ENCODE data around the gene ST6GALNAC6. TPM values are rescaled to one million over a fixed set of nuclear protein-coding genes. Genes with fewer than 3 reads are reported as not detected.
"Not testable (repeated sequence)": the region's sequence is repeated elsewhere in the genome, so short reads cannot be mapped to it uniquely, and the experiment has no call there.

Gene ST6GALNAC6
- total RNA-seq, 1 experiment from 2014 or later = 47.3 TPM

GRCh38 chr9:127845619-127846018 lies 53.8 kb downstream of the ST6GALNAC6 start:
- H3K9me3 ChIP-seq, H3K4me3 ChIP-seq, H3K27me3 ChIP-seq, DNase-seq: not testable (repeated sequence)
- H3K36me3 ChIP-seq = peaks cover 39% of the 10 kb centered on the region

DNA sequence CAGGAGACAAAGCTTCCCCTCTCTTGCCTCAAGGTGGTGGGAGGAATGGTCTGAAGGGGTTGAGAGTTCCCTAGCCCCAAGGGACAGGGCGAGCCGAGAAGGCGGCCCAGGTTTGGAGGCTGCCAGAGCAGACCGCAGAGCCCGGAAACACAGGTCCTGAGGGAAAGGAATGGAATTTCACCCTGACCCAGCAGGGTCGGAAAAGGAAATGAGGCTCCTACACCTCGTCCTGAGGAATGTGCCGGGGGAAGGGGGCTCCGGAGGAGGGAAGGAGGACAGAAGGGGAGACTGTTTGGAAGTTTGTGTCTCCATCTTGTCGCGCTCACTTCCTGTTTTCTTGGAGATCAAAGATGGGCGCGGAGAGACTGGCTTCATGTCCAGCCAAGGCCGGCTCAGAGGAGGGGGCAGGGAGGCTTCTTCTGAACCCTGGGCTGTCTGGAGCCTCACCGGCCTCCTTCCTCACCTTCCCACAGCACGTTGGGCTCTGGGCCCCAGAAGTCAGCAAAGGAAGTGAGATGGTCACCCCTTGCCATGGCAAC lies 54.5 kb downstream of the ST6GALNAC6 start:
- Histone ChIP-seq H3K36me3 (peaks cover 38% of the 10 kb centered on the region), H3K27me3 (no peaks in the 10 kb centered on the region), H3K9me3 (peaks cover 6% of the 10 kb centered on the region; the same call in 1 of the 2 replicates), H3K4me3 (no peak overlapping the region)
- no peak for DNase-seq

- no peak for DNase-seq
- no peaks in the 10 kb centered on the region for H3K9me3 ChIP-seq
- H3K4me3 ChIP-seq = no peak overlapping the region
- peaks cover 44% of the 10 kb centered on the region for H3K36me3 ChIP-seq
- no peaks in the 10 kb centered on the region for H3K27me3 ChIP-seq
Observed at GRCh38 chr9:127841087-127841835, 58.1 kb downstream of the ST6GALNAC6 start.

- H3K36me3 ChIP-seq = peaks cover 48% of the 10 kb centered on the region
- no peaks in the 10 kb centered on the region for H3K27me3 ChIP-seq
- peak overlapping the region; percentile 22 for H3K4me3 ChIP-seq
- DNase-seq = peak; percentile 100
- no peaks in the 10 kb centered on the region for H3K9me3 ChIP-seq
Observed at GRCh38 chr9:127838375-127839078, 60.9 kb downstream of the ST6GALNAC6 start.

- DNase-seq = no peak
- peaks cover 40% of the 10 kb centered on the region for H3K36me3 ChIP-seq
- H3K27me3 ChIP-seq = no peaks in the 10 kb centered on the region
- H3K4me3 ChIP-seq = no peak overlapping the region
- H3K9me3 ChIP-seq = no peaks in the 10 kb centered on the region
Observed at GRCh38 chr9:127837346-127837745, 62.1 kb downstream of the ST6GALNAC6 start.

DNA sequence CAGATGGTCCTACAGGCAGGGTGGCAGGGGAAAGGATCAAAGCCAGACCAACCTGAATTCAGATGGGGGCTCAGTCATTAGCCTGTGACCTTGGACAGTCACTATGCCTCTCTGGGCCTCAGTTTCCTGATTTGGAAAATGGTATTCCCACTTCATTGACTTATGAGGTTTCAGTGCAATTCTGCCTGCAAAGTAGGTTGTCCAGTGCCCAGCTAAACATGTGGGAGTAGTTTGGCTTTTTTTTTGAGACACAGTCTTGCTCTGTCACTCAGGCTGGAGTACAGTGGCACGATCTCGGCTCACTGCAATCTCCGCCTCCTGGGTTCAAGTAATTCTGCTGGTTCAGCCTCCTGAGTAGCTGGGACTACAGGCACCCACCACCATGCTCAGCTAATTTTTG lies 62.8 kb downstream of the ST6GALNAC6 start:
- H3K27me3 ChIP-seq, H3K9me3 ChIP-seq, H3K4me3 ChIP-seq, DNase-seq: not testable (repeated sequence)
- peaks cover 36% of the 10 kb centered on the region for H3K36me3 ChIP-seq

GRCh38 chr9:127835991-127836516 lies 63.3 kb downstream of the ST6GALNAC6 start:
- no peaks in the 10 kb centered on the region for H3K27me3 ChIP-seq
- no peak for DNase-seq
- H3K36me3 ChIP-seq = peaks cover 34% of the 10 kb centered on the region
- no peak overlapping the region for H3K4me3 ChIP-seq
- no peaks in the 10 kb centered on the region for H3K9me3 ChIP-seq

Other genes starting within 250 kb of the ST6GALNAC6 start
- gene CFAP157, start 192.6 kb downstream of the ST6GALNAC6 start, total RNA-seq (2014; rRNA removed; shearing (Covaris generic); ENCODE audit: low replicate concordance) = not detected in 2 replicates
- 15.9 and 26.7 TPM in 2 replicates for gene PTRH1, start 183.9 kb downstream of the ST6GALNAC6 start, total RNA-seq (2014; rRNA removed; shearing (Covaris generic); ENCODE audit: low replicate concordance)
- not detected in 2 replicates for gene TTC16, start 183.5 kb downstream of the ST6GALNAC6 start, total RNA-seq (2014; rRNA removed; shearing (Covaris generic); ENCODE audit: low replicate concordance)
- gene TOR2A, start 164.3 kb downstream of the ST6GALNAC6 start, total RNA-seq (2014; rRNA removed; shearing (Covaris generic); ENCODE audit: low replicate concordance) = 5.8 and 18.7 TPM in 2 replicates
- gene SH2D3C, start 120.9 kb downstream of the ST6GALNAC6 start, total RNA-seq (2014; rRNA removed; shearing (Covaris generic); ENCODE audit: low replicate concordance) = not detected in 2 replicates
- 48.6 and 67.5 TPM in 2 replicates for gene CDK9, start 113.6 kb downstream of the ST6GALNAC6 start, total RNA-seq (2014; rRNA removed; shearing (Covaris generic); ENCODE audit: low replicate concordance)
- gene FPGS, start 96.7 kb downstream of the ST6GALNAC6 start, total RNA-seq (2014; rRNA removed; shearing (Covaris generic); ENCODE audit: low replicate concordance) = 100 and 115 TPM in 2 replicates
- gene ENG, start 44.9 kb downstream of the ST6GALNAC6 start, total RNA-seq (2014; rRNA removed; shearing (Covaris generic); ENCODE audit: low replicate concordance) = 12.9 and 14.0 TPM in 2 replicates
- 36.6 and 69.0 TPM in 2 replicates for gene AK1, start 21.9 kb downstream of the ST6GALNAC6 start, total RNA-seq (2014; rRNA removed; shearing (Covaris generic); ENCODE audit: low replicate concordance)
- 4.7 and 26.9 TPM in 2 replicates for gene ST6GALNAC4, start 17.4 kb upstream of the ST6GALNAC6 start, total RNA-seq (2014; rRNA removed; shearing (Covaris generic); ENCODE audit: low replicate concordance)
- 0.13 TPM in 1 of 2 replicates, not detected in the other for gene PIP5KL1, start 31.2 kb upstream of the ST6GALNAC6 start, total RNA-seq (2014; rRNA removed; shearing (Covaris generic); ENCODE audit: low replicate concordance)
- 23.3 and 38.9 TPM in 2 replicates for gene DPM2, start 38.3 kb upstream of the ST6GALNAC6 start, total RNA-seq (2014; rRNA removed; shearing (Covaris generic); ENCODE audit: low replicate concordance)
- 10.3 and 11.8 TPM in 2 replicates for gene EEIG1, start 81.4 kb upstream of the ST6GALNAC6 start, total RNA-seq (2014; rRNA removed; shearing (Covaris generic); ENCODE audit: low replicate concordance)
- gene NAIF1, start 167.7 kb upstream of the ST6GALNAC6 start, total RNA-seq (2014; rRNA removed; shearing (Covaris generic); ENCODE audit: low replicate concordance) = 6.4 and 10.7 TPM in 2 replicates
- 7.4 and 8.7 TPM in 2 replicates for gene SLC25A25, start 168.6 kb upstream of the ST6GALNAC6 start, total RNA-seq (2014; rRNA removed; shearing (Covaris generic); ENCODE audit: low replicate concordance)
- gene PTGES2, start 228.1 kb upstream of the ST6GALNAC6 start, total RNA-seq (2014; rRNA removed; shearing (Covaris generic); ENCODE audit: low replicate concordance) = 114 and 120 TPM in 2 replicates
- gene LCN2, start 249.8 kb upstream of the ST6GALNAC6 start, total RNA-seq (2014; rRNA removed; shearing (Covaris generic); ENCODE audit: low replicate concordance) = not detected in 2 replicates